Sigmoid colon (tissue), 3 donors: ENCODE results near the gene MYO7A.

Experiments used
- CTCF ChIP-seq, 4 experiments: fragments of 450-650 bp in 3 of 4; fragments of 200-600 bp in 1 of 4; IDR thresholded peaks; one replicate each; pipeline ENCODE4 v1.5.1; 2016 to 2019; ENCODE audit warnings: antibody characterized with exemption in 4 of 4, mild to moderate bottlenecking in 3 of 4, moderate library complexity in 2 of 4
- POLR2A ChIP-seq, 2 donors: fragments of 450-650 bp; IDR thresholded peaks; one replicate each; pipeline ENCODE4 v1.6.1; 2016; ENCODE audit warnings: antibody characterized with exemption in 2 of 2, mild to moderate bottlenecking in 2 of 2, moderate library complexity in 2 of 2

GRCh38 chr11:77170107-77170506 lies 42.1 kb downstream of the MYO7A start:
- no peak for TF ChIP-seq POLR2A (IDR thresholded peaks at IDR 0.05)
- no peak for TF ChIP-seq CTCF (IDR thresholded peaks at IDR 0.05)
